ENCODE measurements around the gene TEKT5.

DNA sequence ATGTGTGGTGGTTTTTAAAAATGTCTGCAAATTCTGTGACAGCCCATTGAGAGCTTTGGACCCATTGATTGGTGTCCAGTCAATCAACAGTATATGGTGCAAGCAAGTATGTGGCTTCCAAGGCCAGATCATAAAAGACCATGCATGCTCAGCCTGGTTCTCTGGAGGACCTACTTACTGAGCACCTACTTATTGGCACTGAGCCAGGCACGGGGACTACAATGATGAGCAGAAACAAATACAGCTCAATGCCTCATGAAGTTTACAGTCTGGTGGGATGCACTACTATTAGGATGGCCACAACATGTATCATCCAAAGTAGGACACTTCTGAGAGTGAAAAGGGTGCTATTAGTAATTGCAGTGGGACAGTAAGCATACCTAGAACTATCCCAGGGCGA is 107.1 kb downstream of the TEKT5 start:
- TF ChIP-seq, protein P1, sequence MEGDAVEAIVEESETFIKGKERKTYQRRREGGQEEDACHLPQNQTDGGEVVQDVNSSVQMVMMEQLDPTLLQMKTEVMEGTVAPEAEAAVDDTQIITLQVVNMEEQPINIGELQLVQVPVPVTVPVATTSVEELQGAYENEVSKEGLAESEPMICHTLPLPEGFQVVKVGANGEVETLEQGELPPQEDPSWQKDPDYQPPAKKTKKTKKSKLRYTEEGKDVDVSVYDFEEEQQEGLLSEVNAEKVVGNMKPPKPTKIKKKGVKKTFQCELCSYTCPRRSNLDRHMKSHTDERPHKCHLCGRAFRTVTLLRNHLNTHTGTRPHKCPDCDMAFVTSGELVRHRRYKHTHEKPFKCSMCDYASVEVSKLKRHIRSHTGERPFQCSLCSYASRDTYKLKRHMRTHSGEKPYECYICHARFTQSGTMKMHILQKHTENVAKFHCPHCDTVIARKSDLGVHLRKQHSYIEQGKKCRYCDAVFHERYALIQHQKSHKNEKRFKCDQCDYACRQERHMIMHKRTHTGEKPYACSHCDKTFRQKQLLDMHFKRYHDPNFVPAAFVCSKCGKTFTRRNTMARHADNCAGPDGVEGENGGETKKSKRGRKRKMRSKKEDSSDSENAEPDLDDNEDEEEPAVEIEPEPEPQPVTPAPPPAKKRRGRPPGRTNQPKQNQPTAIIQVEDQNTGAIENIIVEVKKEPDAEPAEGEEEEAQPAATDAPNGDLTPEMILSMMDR (IDR thresholded peaks at IDR 0.05): no peak
- no peak for TF ChIP-seq POLR2AphosphoS5 (IDR thresholded peaks at IDR 0.05)

Data from esophagus muscularis mucosa (tissue), 3 donors.